ENCODE data around the gene ADAMTS12. TPM values are rescaled to one million over a fixed set of nuclear protein-coding genes. Genes with fewer than 3 reads are reported as not detected.

The ADAMTS12 gene
- total and polyA plus RNA-seq, 2 experiments from 2014 or later, result 9.1 to 17.1 TPM

GRCh38 chr5:33938507-33938796 lies 46.7 kb upstream of the ADAMTS12 start:
- no peak overlapping the region for H3K4me3 ChIP-seq
- no peak for DNase-seq (ENCODE audit: low spot score)
- H3K36me3 ChIP-seq (ENCODE audit: insufficient read depth), result no peaks in the 10 kb centered on the region
- Mint-ChIP-seq H3K9me3 (no peaks in the 10 kb centered on the region), H3K27me3 (ENCODE audit: insufficient read depth, low read depth, poor library complexity) (peaks cover 22% of the 10 kb centered on the region), H3K4me1 (peaks cover 19% of the 10 kb centered on the region), H3K4me3 (no peak overlapping the region), H3K36me3 (ENCODE audit: low read depth) (no peaks in the 10 kb centered on the region), H3K27ac (no peak overlapping the region)
- H3K27me3 ChIP-seq (ENCODE audit: insufficient read depth), result peaks cover 15% of the 10 kb centered on the region
- no peaks in the 10 kb centered on the region for H3K79me2 ChIP-seq (replicated peaks; ENCODE audit: insufficient read depth)
- H3K9me2 ChIP-seq (ENCODE audit: insufficient read depth), result no peaks in the 10 kb centered on the region
- H3K4me1 ChIP-seq (ENCODE audit: insufficient read depth), result no peaks in the 10 kb centered on the region
- no peaks in the 10 kb centered on the region for H4K20me1 ChIP-seq (replicated peaks; ENCODE audit: insufficient read depth)
- TF ChIP-seq ZNF331 (CRISPR knock-in tag; IDR thresholded peaks at IDR 0.05; ENCODE audit: low read depth) (no peak), EZH2phosphoT487 (IDR thresholded peaks at IDR 0.05; ENCODE audit: unreplicated experiment) (no peak), ETS1 (IDR thresholded peaks at IDR 0.05) (no peak), JUNB (IDR thresholded peaks at IDR 0.05; ENCODE audit: unreplicated experiment) (no peak), ZNF114 (CRISPR knock-in tag; IDR thresholded peaks at IDR 0.05) (no peak), POLR2AphosphoS5 (IDR thresholded peaks at IDR 0.05; ENCODE audit: low read depth) (no peak), EZH2 (IDR thresholded peaks at IDR 0.05; ENCODE audit: low read depth, unreplicated experiment) (no peak), NANOG (IDR thresholded peaks at IDR 0.05; ENCODE audit: borderline replicate concordance) (no peak), CREB1 (CRISPR knock-in tag; IDR thresholded peaks at IDR 0.05; ENCODE audit: low read depth) (no peak), STAT1 (IDR thresholded peaks at IDR 0.05; ENCODE audit: unreplicated experiment) (no peak)
- TF ChIP-seq, protein P1, sequence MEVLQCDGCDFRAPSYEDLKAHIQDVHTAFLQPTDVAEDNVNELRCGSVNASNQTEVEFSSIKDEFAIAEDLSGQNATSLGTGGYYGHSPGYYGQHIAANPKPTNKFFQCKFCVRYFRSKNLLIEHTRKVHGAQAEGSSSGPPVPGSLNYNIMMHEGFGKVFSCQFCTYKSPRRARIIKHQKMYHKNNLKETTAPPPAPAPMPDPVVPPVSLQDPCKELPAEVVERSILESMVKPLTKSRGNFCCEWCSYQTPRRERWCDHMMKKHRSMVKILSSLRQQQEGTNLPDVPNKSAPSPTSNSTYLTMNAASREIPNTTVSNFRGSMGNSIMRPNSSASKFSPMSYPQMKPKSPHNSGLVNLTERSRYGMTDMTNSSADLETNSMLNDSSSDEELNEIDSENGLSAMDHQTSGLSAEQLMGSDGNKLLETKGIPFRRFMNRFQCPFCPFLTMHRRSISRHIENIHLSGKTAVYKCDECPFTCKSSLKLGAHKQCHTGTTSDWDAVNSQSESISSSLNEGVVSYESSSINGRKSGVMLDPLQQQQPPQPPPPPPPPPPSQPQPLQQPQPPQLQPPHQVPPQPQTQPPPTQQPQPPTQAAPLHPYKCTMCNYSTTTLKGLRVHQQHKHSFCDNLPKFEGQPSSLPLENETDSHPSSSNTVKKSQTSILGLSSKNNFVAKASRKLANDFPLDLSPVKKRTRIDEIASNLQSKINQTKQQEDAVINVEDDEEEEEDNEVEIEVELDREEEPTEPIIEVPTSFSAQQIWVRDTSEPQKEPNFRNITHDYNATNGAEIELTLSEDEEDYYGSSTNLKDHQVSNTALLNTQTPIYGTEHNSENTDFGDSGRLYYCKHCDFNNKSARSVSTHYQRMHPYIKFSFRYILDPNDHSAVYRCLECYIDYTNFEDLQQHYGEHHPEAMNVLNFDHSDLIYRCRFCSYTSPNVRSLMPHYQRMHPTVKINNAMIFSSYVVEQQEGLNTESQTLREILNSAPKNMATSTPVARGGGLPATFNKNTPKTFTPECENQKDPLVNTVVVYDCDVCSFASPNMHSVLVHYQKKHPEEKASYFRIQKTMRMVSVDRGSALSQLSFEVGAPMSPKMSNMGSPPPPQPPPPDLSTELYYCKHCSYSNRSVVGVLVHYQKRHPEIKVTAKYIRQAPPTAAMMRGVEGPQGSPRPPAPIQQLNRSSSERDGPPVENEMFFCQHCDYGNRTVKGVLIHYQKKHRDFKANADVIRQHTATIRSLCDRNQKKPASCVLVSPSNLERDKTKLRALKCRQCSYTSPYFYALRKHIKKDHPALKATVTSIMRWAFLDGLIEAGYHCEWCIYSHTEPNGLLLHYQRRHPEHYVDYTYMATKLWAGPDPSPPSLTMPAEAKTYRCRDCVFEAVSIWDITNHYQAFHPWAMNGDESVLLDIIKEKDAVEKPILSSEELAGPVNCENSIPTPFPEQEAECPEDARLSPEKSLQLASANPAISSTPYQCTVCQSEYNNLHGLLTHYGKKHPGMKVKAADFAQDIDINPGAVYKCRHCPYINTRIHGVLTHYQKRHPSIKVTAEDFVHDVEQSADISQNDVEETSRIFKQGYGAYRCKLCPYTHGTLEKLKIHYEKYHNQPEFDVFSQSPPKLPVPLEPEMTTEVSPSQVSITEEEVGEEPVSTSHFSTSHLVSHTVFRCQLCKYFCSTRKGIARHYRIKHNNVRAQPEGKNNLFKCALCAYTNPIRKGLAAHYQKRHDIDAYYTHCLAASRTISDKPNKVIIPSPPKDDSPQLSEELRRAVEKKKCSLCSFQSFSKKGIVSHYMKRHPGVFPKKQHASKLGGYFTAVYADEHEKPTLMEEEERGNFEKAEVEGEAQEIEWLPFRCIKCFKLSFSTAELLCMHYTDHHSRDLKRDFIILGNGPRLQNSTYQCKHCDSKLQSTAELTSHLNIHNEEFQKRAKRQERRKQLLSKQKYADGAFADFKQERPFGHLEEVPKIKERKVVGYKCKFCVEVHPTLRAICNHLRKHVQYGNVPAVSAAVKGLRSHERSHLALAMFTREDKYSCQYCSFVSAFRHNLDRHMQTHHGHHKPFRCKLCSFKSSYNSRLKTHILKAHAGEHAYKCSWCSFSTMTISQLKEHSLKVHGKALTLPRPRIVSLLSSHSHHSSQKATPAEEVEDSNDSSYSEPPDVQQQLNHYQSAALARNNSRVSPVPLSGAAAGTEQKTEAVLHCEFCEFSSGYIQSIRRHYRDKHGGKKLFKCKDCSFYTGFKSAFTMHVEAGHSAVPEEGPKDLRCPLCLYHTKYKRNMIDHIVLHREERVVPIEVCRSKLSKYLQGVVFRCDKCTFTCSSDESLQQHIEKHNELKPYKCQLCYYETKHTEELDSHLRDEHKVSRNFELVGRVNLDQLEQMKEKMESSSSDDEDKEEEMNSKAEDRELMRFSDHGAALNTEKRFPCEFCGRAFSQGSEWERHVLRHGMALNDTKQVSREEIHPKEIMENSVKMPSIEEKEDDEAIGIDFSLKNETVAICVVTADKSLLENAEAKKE (CRISPR knock-in tag; IDR thresholded peaks at IDR 0.05), result no peak
- TF ChIP-seq, protein P2, sequence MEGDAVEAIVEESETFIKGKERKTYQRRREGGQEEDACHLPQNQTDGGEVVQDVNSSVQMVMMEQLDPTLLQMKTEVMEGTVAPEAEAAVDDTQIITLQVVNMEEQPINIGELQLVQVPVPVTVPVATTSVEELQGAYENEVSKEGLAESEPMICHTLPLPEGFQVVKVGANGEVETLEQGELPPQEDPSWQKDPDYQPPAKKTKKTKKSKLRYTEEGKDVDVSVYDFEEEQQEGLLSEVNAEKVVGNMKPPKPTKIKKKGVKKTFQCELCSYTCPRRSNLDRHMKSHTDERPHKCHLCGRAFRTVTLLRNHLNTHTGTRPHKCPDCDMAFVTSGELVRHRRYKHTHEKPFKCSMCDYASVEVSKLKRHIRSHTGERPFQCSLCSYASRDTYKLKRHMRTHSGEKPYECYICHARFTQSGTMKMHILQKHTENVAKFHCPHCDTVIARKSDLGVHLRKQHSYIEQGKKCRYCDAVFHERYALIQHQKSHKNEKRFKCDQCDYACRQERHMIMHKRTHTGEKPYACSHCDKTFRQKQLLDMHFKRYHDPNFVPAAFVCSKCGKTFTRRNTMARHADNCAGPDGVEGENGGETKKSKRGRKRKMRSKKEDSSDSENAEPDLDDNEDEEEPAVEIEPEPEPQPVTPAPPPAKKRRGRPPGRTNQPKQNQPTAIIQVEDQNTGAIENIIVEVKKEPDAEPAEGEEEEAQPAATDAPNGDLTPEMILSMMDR (conservative IDR thresholded peaks at IDR 0.05; ENCODE audit: low read depth in 2 of 2), result no peak
- TF ChIP-seq, protein P3, sequence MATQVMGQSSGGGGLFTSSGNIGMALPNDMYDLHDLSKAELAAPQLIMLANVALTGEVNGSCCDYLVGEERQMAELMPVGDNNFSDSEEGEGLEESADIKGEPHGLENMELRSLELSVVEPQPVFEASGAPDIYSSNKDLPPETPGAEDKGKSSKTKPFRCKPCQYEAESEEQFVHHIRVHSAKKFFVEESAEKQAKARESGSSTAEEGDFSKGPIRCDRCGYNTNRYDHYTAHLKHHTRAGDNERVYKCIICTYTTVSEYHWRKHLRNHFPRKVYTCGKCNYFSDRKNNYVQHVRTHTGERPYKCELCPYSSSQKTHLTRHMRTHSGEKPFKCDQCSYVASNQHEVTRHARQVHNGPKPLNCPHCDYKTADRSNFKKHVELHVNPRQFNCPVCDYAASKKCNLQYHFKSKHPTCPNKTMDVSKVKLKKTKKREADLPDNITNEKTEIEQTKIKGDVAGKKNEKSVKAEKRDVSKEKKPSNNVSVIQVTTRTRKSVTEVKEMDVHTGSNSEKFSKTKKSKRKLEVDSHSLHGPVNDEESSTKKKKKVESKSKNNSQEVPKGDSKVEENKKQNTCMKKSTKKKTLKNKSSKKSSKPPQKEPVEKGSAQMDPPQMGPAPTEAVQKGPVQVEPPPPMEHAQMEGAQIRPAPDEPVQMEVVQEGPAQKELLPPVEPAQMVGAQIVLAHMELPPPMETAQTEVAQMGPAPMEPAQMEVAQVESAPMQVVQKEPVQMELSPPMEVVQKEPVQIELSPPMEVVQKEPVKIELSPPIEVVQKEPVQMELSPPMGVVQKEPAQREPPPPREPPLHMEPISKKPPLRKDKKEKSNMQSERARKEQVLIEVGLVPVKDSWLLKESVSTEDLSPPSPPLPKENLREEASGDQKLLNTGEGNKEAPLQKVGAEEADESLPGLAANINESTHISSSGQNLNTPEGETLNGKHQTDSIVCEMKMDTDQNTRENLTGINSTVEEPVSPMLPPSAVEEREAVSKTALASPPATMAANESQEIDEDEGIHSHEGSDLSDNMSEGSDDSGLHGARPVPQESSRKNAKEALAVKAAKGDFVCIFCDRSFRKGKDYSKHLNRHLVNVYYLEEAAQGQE (IDR thresholded peaks at IDR 0.05; ENCODE audit: unreplicated experiment), result no peak
- no peak for ATAC-seq
- no peak overlapping the region for H2AFZ ChIP-seq
- H3K4me2 ChIP-seq, result no peak overlapping the region
- no peak overlapping the region for H3K27ac ChIP-seq (ENCODE audit: low read depth)
- H3F3A ChIP-seq (replicated peaks; ENCODE audit: low read depth), result no peaks in the 10 kb centered on the region

Data from GM23338 (cell line).